T-helper 1 cell (primary cell): ENCODE results near the gene LINS1.
"Not testable (repeated sequence)": the region's sequence is repeated elsewhere in the genome, so short reads cannot be mapped to it uniquely, and the experiment has no call there.

Experiments used
- DNase-seq, 5 donors: peaks; one replicate each; pipeline ENCODE4 v3.0.0-alpha.2; 2012 to 2020

The LINS1 gene

GRCh38 chr15:100601617-100602063 is 344 bp downstream of the LINS1 start:
- no peak for DNase-seq

- peak in 4 of 5 donors; percentile 40 to 53 (median 45) for DNase-seq
These were observed 821 bp downstream of the LINS1 start for GRCh38 chr15:100601163-100601562.

GRCh38 chr15:100598655-100599054 is 3.3 kb downstream of the LINS1 start:
- peak in 1 of 5 donors; percentile 15 for DNase-seq

- peak in 1 of 5 donors; percentile 49 for DNase-seq
These were observed 4.1 kb downstream of the LINS1 start for GRCh38 chr15:100597862-100598261.

GRCh38 chr15:100596792-100597191 is 5.2 kb downstream of the LINS1 start:
- peak; percentile 72 to 98 (median 83) for DNase-seq

- DNase-seq, result peak in 1 of 5 donors; percentile 41
These were observed 6.0 kb downstream of the LINS1 start for GRCh38 chr15:100595964-100596363.

GRCh38 chr15:100593431-100593830 is 8.6 kb downstream of the LINS1 start:
- DNase-seq, result no peak

GRCh38 chr15:100592898-100593297 is 9.1 kb downstream of the LINS1 start:
- peak in 1 of 5 donors; percentile 37 for DNase-seq

GRCh38 chr15:100591835-100592234 is 10.1 kb downstream of the LINS1 start:
- DNase-seq, result no peak

GRCh38 chr15:100591163-100591562 is 10.8 kb downstream of the LINS1 start:
- DNase-seq, result not testable (repeated sequence)

GRCh38 chr15:100588638-100589242 is 13.2 kb downstream of the LINS1 start:
- peak in 1 of 5 donors; percentile 28 for DNase-seq

GRCh38 chr15:100580414-100580813 is 21.6 kb downstream of the LINS1 start:
- no peak for DNase-seq

GRCh38 chr15:100573526-100573925 is 28.5 kb downstream of the LINS1 start:
- DNase-seq, result no peak

- DNase-seq, result peak in 1 of 5 donors; percentile 36
These were observed 29.5 kb downstream of the LINS1 start for GRCh38 chr15:100572362-100572983.

GRCh38 chr15:100571592-100572167 is 30.3 kb downstream of the LINS1 start:
- DNase-seq, result peak in 1 of 5 donors; percentile 73

GRCh38 chr15:100570735-100571313 is 31.2 kb downstream of the LINS1 start:
- DNase-seq, result peak in 1 of 5 donors; percentile 67

- peak in 1 of 5 donors; percentile 9 for DNase-seq
These were observed 31.7 kb downstream of the LINS1 start for GRCh38 chr15:100570275-100570674.

GRCh38 chr15:100569391-100569790 is 32.6 kb downstream of the LINS1 start:
- DNase-seq, result no peak

- DNase-seq, result no peak
These were observed 34.9 kb downstream of the LINS1 start for GRCh38 chr15:100566850-100567628.

- DNase-seq, result no peak
These were observed 36.4 kb downstream of the LINS1 start for GRCh38 chr15:100565591-100565990.

- no peak for DNase-seq
These were observed 41.7 kb downstream of the LINS1 start for GRCh38 chr15:100560323-100560722.

GRCh38 chr15:100559330-100559729 is 42.7 kb downstream of the LINS1 start:
- DNase-seq, result no peak

GRCh38 chr15:100558771-100559254 is 43.2 kb downstream of the LINS1 start:
- DNase-seq, result no peak
